ENCODE measurements around the gene OSBP2.

OSBP2 gene

DNA sequence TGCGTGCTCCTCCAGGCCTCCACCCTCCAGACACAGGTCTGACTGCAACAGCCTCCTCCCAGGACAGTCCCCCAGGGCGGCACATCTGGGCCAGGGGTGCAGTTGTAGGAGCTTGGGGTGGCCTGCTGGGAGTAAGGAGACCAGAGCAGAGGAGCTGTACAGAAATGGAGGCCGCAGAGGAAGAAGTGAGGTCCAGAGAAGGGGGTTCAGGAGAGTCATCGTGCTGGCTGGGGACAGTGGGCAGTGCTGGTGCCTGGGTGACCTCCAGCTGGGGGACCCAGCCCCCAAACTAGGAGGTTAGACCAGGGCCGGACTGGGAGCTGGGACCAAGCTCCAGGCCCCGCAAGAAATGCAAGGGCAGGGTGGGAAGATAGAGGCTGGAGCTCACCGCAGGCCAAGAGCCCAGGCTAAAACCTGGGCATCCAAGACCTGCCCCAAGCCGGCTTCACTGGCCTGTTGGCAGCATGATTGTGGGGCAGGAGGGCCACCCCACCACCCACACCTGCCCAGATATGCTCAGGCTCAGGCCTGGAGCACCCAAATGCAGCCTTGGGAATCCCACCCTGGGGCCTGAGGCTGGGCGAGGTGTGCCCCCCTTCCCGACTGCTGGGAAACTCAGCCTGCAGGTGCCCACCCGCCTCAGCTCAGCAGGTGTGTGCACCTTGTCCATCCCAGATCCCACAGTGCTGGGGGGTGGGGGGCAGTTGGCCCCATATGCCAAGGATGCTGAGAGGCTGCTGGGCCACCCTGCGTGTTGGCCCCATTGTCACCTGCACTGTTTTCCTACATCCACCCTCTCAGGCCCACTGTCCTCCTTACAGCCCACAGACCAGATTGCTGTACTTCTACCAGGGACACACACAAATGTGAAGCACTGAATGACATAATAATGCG is 177.0 kb downstream of the OSBP2 start:
- no peak for DNase-seq

DNA sequence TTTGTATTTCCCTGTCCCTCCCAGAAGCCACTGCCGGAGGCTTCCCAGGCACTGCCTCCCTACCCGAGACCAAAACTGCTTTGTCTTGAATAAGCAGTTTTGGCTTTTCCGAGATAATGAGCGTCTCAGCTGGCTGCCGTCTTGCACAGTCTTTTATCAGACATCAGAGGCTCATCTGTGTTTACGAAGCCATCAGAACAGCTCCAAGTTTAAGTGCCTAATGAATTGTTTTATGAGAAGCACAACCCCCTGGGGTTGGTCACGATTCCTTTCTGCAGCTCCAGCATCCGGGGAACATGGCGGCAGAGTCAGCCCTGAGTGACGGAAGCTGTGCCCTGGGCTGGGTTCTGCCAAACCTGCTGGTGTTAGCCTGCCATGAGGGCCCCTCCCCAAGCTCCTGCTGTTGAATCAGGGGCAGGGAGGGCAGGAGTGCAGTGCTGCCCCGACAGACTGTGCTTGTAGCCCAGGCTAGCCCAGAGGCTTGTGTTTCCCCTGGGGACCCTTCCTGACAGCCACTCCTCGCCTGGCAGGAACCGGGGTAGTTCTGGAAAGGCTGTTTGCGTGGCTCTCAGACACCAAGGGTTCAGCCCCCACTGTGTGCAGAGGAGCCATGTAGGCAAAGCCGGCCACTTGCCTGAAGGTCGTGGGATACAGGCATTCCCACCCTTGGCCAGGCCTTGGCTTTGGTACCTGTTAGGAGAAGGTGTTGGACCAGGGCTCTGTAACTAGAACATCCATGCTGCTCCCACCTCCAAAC is 177.8 kb downstream of the OSBP2 start:
- peak; percentile 32 for DNase-seq

DNA sequence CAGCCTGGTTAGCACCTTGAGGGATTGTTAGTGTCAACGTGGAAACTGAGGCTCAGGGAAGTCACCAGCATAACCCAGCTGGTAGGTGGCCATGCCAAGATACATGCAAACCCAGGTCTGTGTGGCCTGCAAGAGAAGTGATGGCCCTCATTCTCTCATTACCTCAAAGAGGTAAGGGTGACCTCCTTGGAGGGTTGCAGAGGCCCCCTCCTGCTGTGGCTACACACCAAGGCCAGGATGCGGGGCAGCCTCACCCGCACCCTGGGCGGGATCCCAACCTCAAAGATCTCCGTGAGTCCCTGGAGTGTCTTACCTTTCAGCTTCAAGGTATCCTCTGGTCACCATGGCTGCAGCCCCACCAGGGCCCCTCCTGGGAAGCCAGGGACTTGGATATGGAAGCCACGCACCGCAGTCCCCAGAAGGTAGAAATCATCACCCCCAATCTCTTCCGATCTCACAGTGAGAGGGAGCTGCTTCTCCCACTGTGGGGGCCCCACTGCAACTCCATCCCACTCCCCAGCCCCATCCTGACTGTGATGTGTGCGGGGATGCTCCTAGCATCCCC is 178.5 kb downstream of the OSBP2 start:
- DNase-seq: no peak

DNA sequence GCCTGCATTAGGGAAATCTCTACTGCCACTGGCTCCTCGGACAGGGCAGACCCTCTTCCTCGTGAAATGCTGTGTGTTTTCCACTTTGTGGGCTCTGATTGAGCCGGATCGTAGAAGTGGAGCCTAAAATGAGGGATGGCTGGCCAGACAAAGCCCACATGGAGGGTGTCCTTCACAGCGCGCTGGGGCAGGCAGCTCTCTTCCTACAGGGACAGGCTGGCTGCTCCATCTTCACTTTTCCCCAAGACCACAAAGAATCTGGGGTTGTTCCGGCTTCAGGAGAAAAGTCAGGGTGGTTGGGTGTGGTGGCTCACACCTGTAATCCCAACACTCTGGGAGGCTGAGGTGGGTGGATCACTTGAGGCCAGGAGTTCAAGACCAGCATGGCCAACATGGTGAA is 179.0 kb downstream of the OSBP2 start:
- DNase-seq: no peak

DNA sequence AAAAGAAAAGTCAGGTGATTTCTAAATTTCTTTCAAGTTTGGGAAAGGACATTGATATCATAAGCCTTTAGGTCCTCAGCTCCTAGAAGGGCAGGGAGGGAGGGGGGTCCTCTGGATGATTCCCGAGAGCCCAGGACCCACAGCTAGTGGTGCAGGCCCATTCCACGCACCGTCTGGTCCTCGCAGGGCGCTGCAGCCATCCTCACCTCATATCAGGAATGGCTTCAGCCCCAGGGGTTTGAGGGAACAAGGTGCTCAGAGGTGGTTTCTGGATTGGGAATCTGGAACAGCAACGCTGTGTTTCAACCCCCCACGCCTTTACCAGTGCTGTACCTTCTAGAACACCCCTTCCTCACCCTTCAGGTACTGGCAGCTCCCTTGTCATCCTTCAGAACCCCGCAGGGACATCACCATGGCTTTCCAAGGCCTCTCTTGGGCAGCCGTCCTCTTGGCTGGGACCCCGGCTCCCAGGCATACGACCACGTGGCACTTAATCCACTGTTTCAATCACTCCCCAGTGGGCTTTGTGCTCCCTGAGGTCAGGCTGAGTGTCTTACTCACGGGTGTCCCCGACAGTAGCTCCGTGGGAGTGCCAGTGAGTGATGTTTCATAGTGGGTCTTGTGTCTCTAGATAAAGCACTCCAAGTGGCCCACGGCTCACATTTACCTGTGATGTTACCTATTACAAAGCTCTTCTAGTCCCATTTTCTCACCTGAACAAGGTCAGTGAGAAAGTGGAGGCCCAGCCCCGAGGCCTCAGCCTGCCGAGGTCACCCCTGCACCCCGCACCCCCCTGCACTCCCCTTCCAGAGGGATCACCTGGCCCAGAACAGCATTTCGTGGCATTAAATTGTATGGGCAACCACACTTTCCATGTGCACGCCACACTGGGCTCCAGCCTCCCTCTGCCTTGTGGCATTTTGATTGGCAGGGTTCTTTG is 180.0 kb downstream of the OSBP2 start:
- no peak for DNase-seq

DNA sequence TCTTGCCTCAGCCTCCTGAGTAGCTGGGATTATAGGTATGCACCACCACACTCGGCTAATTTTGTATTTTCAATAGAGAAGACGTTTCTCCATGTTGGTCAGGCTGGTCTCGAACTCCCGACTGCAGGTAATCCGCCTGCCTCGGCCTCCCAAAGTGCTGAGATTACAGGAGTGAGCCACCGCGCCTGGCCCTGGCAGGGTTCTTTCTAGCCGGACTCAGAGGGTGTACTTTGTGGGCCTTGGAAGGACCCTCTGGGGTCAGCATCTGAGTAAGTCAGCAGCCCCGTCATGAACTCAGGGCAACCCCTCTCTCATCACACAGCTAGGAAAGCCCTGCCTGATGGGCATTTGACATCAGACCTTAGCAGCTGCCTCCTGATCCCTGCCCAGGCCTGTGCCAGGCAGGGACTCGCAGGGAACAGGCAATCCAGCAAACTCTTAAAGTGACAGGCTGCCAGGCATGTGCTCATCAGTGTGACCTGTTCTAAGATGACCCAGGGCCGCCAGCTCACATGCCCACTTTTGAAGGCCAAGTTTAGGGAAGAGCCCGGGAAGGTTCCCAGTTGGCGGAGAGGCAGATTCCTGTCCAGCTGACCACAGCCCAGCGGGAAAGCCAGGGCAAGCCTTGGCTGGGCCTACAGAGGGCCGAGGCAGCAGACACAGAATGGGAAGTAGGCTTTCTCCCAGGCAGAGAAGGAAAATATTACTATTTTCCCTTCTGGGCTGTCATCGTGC is 181.0 kb downstream of the OSBP2 start:
- DNase-seq: no peak

DNA sequence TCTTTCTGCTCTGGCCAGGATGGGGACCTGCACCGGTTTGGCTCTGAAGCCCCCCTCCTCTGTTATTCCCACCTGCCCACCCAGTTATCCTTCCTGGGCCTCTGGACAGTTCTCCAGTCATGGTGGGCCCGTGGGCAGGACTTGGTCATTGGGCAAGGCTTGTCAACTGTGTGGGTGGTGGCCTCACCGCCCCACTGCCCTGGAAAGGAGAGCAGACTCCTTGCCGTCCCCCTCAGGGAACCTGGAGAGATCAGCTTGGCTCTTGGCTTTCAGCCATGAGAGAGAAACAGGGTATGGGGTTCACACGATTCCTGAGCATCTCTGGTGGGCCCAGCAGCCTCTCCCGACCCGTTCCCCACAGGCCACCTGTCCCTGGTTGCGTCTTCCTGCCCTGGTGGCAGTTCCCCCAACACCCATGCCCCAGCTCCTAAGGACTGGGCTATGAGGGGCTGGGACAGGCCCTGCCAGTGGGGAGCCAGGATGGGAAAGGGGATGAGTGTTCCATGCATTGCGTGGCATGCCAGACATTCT is 181.6 kb downstream of the OSBP2 start:
- DNase-seq: no peak

DNA sequence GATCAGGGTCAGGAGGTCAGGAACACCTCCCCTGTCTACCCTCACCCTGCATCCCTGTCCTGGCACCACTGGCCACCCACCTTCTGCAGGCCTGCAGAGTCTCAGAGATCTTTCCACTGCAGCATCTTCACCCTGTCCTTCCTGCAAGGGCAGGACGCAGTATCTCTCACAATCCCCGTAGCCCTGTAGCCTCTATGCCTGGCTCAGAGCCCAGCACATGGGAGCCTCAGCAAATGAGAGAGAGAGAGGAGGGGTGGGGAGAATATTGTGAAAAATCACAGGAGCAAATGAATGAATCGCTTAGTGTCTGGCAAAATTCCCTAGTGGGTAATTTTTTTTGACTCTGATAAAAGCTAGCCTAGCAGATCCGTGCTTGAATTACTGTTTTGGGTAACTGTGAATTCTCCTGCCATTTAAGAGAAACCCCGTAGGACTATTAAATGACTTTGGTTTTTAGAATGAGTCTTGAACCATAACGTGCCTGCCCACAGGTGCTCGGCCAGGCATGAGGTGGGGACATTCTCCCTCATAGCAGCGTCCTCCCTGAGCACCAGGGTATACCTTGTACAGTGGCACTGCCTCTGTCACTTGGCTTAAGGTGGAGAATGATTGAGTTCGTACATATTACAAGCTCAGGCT is 182.4 kb downstream of the OSBP2 start:
- peak; percentile 72 for DNase-seq

DNA sequence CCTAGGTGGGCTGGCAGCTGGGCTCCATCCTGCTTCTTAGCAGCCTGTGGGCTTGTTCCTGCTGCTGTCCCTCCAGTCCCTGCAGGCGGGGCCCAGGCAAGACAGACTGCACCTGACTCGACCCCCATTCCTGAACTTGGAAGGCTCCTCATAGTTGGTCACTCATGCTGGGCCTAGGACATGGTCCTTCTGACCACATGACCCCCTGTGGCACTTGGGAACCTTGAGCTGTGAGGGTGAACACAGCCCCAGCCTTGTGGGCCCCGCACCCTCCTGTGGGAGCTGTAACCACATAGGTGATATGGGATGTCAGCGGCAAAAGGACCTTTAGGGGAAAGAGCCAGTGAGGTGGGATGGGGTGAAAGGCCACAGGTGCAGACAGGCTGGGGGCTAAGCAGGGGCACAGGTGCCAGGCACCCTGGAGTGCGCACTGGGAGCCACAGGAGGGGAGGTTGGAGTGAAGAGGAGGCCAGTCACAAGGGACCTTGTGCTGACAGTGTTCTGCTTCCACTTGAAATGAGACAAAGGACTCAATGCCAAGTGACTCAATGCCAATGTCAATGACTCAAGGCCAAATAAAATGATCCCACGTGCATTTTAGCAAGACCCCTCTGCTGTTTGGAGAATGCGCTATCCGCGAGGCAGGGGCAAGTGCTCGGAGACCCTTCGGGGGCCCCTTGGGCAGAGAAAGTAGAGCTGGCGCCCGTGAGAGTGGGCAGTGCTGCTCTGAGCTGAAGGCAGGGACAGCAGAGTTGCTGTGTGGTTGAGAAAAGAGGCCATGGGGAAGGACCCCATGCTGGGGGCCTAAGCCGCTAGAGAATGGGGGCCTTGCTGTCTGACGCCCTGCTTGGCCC is 183.2 kb downstream of the OSBP2 start:
- DNase-seq: no peak

DNA sequence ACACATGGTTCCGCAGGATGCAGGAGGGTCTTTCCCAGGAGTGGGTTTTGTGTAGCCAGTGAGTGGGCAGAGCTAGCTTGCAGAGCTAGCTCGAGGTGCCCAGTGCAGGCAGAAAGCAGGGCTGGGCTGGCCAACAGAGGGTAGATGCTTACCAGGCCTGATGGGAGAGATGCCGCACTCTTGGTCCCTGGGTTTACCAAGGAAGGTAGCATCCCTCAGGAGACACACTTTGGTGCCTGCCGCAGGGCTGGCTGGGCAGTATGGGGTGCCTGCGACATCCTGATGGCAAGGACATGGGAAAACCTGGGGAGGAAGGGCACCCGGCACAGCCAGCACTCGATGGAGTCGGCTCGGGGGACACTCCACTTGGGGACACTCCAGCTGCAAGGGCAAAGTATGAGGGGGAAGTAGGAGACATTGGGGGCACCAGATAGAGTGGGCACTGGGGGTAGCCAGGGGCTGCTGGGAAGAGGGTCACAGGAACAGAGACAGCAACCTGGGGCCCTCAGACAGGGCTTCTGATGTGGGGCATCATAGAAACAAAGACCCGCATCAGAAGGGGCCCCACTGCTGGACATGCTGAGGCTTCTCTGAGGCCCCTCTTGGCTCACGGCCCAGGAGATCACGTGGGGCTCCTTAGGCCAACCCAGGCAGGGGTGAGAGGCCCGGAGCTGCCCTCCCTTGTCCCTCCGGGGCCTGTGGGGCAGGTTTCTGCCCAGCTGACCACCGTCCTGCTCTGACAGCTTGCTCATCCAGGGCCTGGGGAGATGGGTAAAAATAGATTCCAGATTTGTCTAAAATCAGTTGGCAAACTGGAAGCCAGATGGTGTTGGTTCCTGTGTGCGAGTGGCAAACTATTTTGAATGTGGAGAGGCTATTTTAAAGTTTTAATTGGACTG is 184.1 kb downstream of the OSBP2 start:
- DNase-seq: no peak

DNA sequence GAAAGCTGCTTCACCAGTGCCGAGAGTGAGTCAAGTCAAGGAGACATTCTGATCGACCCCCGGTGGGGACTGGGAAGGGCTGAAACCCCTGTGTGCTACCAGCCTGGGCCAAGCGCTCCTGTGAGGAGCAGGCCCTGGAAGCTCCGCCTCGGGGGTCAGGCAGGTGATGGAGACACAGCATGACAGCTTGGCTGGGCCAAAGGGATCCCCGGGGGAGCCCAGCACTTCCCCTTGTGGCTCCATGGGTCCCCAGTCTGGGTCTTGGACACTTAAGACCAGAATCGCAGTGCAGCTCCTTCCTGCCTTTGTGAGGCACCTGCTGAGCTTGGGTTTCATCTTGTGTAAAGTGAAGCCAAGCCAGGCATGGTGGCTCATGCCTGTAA is 184.7 kb downstream of the OSBP2 start:
- no peak for DNase-seq

DNA sequence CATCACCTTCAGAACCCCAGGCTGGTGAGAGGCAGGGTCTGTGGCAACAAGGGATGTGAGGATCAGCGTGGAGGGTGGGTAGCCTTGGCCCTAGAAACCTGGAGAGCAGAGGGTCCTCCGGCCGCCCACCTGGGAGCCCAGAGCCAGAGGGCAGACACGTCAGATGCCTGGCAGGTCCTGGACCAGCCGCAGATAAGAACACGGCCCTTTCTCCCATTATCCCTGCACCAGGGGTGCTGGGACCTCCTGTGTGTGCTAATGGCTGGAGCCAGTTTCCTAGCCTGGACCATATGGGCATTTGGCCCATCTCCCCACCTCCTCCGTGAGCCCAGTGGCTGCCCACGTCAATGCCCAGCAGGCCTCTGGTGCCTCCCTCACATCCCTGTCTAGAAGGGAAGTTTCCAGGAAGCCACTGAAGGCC is 185.5 kb downstream of the OSBP2 start:
- DNase-seq: no peak

DNA sequence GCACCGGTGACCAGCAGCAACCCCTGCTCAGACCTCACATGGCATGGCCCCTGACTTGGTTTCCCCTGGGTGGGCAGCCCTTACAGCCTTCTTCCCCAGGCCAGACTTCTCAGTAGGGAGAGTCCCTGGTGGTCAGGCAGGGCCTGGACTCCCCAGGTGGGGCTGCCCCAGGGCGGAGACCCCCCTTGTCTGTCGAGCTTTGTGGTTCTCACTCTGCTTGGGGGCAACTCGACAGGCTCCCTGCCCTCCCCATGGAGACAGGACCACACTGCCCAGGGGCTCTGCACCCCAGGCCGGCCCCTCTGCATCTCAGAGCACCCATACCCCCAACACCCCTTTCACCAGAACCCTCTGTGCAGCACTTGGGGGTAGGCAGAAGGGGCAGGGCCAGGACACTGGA is 186.2 kb downstream of the OSBP2 start:
- no peak for DNase-seq

DNA sequence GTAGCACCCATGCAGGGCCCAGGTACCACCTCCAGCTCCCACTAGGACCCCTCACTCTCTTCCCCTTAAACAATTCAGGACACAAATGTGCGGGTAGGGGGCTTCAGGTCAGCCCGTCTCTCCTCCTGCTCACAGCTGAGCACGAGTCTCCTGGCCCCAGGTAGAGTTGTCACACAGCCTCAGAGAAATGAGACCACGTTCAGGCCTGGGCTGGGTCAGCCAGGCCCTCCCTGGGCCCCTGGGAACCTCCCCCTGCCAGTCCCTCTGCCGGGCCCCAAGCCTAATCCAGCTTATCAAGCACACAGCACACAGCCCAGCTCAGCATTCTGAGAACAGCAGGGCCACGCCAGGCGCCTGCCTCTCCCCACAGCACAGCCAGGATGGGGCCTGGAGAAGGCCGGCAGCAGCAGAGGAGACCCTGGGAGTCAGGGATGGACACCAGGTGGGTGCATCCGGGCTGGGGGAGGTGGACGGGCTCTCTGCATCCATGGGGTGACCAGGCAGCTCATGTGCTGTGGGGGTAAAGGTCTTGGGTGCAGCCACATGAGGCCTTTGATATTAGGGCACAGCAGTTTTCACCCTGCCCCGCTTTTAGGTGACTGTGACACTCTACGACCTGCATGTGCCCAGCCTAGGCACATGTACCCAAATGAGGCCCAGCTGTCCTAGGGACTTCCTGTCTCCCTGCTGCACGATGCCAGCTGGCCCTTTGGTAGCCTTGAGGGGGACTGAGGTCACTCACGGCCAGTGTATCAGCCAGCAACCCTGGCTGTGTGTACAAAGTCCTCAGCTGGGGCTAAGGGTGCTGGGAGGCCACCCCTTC is 186.9 kb downstream of the OSBP2 start:
- DNase-seq: no peak

DNA sequence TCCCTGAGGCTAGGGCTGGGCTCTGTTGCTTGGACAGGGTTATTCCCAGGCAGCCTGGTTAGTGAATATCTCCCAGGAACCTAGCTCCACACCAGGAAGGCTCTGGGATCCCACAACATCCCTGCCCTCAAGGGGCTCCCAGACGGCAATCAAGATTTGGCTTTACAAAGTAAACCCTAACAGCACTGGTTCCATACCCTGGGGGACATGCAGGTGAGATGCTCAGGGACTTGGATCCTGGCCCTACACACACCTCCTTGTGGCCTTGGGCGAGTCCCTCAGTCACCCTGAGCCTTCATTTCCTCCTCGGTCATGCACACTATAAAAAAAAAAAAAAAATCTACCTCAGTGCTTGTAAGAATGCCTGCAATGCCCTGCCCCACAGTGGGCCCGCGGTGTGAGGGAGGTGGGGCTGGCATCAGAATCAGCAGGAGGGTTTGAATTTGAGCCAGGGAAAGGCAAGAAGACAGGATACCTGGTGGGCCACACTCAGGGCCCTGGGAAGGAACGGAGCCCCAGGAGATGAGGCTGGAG is 187.6 kb downstream of the OSBP2 start:
- DNase-seq: no peak

DNA sequence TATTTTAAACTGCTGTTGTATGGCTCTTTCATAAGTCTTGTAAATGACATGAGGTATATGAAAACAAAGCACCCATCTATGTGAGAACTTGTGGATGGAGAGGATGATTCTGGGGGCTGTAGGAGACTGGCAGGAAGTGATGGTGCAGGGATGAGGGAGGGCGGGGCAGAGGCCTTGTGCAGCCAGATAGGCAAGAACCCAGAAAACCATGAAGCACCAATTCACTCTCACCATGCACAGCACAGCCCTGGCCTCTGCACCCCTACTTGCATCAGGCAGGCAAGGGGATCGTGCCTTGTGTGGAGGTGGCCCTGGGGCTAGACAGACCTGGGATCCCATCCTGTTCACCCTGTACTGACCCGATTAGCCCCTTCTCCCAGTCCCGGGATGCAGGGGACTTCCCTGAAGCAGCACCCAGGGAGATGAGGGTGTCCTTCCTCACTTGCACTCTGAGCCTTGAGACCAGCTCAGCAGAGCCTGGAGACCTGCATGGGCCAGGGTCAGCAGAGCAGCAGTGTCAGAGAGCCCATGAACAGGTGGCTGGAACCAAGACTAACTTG is 188.4 kb downstream of the OSBP2 start:
- DNase-seq: no peak

DNA sequence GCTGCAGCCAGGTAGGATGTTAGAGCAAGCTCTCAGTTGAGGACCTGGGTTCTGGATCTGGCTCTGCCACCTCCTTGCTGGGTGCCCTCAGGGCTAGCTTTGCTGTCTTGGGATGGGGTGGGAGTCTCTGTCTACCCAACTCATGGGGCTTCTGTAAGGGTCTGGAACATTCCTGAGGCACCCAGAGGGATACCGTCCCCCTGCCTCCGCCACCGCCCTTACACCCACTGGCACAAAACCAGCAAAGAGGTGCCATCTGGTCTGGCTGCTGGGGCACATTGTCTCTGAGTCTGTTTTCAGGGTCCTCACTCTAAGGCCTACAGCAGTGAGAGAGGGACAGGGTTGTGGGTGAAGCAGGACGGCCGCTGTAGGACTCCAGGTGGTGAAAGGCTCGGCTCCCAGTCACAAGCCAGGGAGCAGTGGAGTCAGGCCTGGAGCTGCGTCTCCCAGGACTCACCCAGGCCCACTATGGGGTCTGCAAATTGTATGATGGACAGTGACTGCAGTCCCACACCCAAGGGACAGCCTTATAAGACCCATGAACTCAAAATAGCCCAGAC is 189.0 kb downstream of the OSBP2 start:
- DNase-seq: no peak

Data from NCI-H2171 (cell line).